ENCODE results near the gene MYOZ3. TPM values are rescaled to one million over a fixed set of nuclear protein-coding genes. Genes with fewer than 3 reads are reported as not detected.

The MYOZ3 gene
- polyA plus RNA-seq, 1 of the 3 experiments (the other 2 are of a cell fraction) = 0.26 TPM

DNA sequence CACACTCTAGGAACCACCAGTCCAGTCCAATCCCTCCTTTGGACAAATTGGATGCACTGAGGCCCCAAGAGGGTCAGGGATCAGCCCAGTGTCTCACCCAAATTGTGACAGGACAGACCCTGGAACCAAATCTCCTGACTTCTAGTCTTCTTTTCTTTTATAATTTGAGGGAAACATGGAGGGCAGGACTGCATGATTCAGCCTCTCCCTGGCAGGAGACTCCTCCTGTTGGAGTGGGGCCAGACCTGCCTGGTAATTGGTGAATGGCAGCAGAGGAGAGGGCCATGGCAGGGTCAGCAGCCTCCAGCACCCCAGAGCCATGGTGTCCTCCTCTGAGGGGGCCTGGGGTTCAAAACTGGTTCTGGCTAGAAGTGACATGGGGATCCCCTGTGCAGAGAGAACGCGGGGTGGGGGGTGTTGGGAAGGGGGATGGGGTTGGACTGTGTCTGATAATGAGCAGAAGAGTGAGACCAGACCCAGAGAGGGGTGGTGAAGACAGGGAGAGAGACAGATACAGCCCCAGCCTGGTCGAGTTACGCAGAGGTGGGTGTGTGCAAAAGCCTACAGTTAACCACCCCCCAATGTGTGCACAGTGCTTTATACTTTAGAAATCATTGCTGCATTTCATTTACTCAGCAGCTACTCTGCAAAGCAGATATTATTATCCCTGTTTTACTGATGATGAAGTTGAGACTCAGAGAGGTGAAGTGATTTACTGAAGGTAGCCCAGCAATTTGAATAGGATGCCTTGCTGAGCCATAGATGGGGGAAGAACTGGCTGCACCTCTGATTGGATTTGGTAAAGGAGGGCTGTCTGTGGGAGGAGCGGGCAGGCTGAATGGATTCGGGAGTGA lies 24.4 kb upstream of the MYOZ3 start (continued):
- TF ChIP-seq REST (IDR thresholded peaks at IDR 0.05; ENCODE audit: low read depth, low read length) (no peak), SIN3A (IDR thresholded peaks at IDR 0.05; ENCODE audit: borderline replicate concordance, low read depth, low read length) (no peak), MEF2A (IDR thresholded peaks at IDR 0.05; ENCODE audit: borderline replicate concordance, low read depth) (no peak), NRF1 (IDR thresholded peaks at IDR 0.05; ENCODE audit: low read depth, low read length) (no peak), RXRA (IDR thresholded peaks at IDR 0.05; ENCODE audit: borderline replicate concordance, low read depth) (peak; percentile 75; the same call in 1 of the 2 replicates), MXI1 (IDR thresholded peaks at IDR 0.05; ENCODE audit: low read depth, low read length) (0 out of 2 replicates have a peak, but pooled peaks have one; percentile 18)
- TF ChIP-seq, protein P1, sequence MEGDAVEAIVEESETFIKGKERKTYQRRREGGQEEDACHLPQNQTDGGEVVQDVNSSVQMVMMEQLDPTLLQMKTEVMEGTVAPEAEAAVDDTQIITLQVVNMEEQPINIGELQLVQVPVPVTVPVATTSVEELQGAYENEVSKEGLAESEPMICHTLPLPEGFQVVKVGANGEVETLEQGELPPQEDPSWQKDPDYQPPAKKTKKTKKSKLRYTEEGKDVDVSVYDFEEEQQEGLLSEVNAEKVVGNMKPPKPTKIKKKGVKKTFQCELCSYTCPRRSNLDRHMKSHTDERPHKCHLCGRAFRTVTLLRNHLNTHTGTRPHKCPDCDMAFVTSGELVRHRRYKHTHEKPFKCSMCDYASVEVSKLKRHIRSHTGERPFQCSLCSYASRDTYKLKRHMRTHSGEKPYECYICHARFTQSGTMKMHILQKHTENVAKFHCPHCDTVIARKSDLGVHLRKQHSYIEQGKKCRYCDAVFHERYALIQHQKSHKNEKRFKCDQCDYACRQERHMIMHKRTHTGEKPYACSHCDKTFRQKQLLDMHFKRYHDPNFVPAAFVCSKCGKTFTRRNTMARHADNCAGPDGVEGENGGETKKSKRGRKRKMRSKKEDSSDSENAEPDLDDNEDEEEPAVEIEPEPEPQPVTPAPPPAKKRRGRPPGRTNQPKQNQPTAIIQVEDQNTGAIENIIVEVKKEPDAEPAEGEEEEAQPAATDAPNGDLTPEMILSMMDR (IDR thresholded peaks at IDR 0.05) = no peak

GRCh38 chr5:150637245-150638052 lies 23.6 kb upstream of the MYOZ3 start:
- Histone ChIP-seq H4K20me1 (ENCODE audit: insufficient read depth) (no peaks in the 10 kb centered on the region), H2AFZ (ENCODE audit: low read depth) (no peak overlapping the region), H3K4me1 (ENCODE audit: control insufficient read depth in 1 of 2, insufficient read depth in 2 of 2, low read depth in 1 of 2, low read length in 1 of 2) (peaks cover 54 to 65% of the 10 kb centered on the region in 2 experiments), H3K36me3 (replicated peaks in 1 of 2; ENCODE audit: control insufficient read depth in 1 of 2, insufficient read depth in 2 of 2, low read length in 1 of 2) (no peaks in the 10 kb centered on the region), H3K9me2 (no peaks in the 10 kb centered on the region), H3F3A (replicated peaks; ENCODE audit: insufficient read depth) (peaks cover 46% of the 10 kb centered on the region), H3K27ac (ENCODE audit: low read depth in 2 of 2, low read length in 1 of 2) (peak overlapping the region; percentile 68 to 94), H3K9me3 (no peaks in the 10 kb centered on the region), H3K9ac (no peak overlapping the region), H3K4me3 (ENCODE audit: low read depth in 2 of 2, low read length in 1 of 2) (no peak overlapping the region), H3K4me2 (peak overlapping the region; percentile 57), H3K27me3 (ENCODE audit: insufficient read depth) (no peaks in the 10 kb centered on the region), H3K79me2 (ENCODE audit: insufficient read depth) (0 out of 2 replicates have a peak, but pooled peaks cover 6% of the 10 kb centered on the region)
- DNase-seq = no peak
- 38% methylated on average over 15 of the region's 21 CpGs for WGBS (ENCODE audit: low lambda C conversion rate)
- ChIA-PET CTCF (interaction anchor here (1.2 to 3.1 kb wide), 4 partner anchors 11 to 76 kb away, joined by 7 to 8 read pairs (median 7); no protein-coding TSS in a partner anchor), POLR2A (no interaction called here)
- TF ChIP-seq RCOR1 (IDR thresholded peaks at IDR 0.05; ENCODE audit: low read length) (no peak), RXRA (IDR thresholded peaks at IDR 0.05; ENCODE audit: borderline replicate concordance, low read depth) (peak; percentile 76), RFX5 (IDR thresholded peaks at IDR 0.05; ENCODE audit: low read length) (no peak), SIN3A (IDR thresholded peaks at IDR 0.05; ENCODE audit: borderline replicate concordance, low read depth, low read length) (peak; percentile 88; the same call in 1 of the 2 replicates), JUND (IDR thresholded peaks at IDR 0.05) (peak; percentile 55; the same call in 1 of the 2 replicates), FOSL2 (IDR thresholded peaks at IDR 0.05; ENCODE audit: borderline replicate concordance, low read depth) (peak; percentile 30; the same call in 1 of the 2 replicates), POLR2AphosphoS5 (IDR thresholded peaks at IDR 0.05; ENCODE audit: low read depth, low read length) (peak; percentile 30; the same call in 1 of the 2 replicates), NRF1 (IDR thresholded peaks at IDR 0.05; ENCODE audit: low read depth, low read length) (no peak), RAD21 (IDR thresholded peaks at IDR 0.05; ENCODE audit: low read length) (no peak)
- TF ChIP-seq, protein P1 (IDR thresholded peaks at IDR 0.05) = no peak
- TF ChIP-seq, protein P2, sequence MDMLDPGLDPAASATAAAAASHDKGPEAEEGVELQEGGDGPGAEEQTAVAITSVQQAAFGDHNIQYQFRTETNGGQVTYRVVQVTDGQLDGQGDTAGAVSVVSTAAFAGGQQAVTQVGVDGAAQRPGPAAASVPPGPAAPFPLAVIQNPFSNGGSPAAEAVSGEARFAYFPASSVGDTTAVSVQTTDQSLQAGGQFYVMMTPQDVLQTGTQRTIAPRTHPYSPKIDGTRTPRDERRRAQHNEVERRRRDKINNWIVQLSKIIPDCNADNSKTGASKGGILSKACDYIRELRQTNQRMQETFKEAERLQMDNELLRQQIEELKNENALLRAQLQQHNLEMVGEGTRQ (IDR thresholded peaks at IDR 0.05; ENCODE audit: borderline replicate concordance, low read depth, low read length) = no peak
- TF ChIP-seq, protein P3, sequence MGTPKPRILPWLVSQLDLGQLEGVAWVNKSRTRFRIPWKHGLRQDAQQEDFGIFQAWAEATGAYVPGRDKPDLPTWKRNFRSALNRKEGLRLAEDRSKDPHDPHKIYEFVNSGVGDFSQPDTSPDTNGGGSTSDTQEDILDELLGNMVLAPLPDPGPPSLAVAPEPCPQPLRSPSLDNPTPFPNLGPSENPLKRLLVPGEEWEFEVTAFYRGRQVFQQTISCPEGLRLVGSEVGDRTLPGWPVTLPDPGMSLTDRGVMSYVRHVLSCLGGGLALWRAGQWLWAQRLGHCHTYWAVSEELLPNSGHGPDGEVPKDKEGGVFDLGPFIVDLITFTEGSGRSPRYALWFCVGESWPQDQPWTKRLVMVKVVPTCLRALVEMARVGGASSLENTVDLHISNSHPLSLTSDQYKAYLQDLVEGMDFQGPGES (IDR thresholded peaks at IDR 0.05; ENCODE audit: low read depth, low read length) = no peak
- TF ChIP-seq, protein P4, sequence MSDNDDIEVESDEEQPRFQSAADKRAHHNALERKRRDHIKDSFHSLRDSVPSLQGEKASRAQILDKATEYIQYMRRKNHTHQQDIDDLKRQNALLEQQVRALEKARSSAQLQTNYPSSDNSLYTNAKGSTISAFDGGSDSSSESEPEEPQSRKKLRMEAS (IDR thresholded peaks at IDR 0.05; ENCODE audit: low read depth) = peak; percentile 72
